ENCODE data around the gene CEMIP. TPM values are rescaled to one million over a fixed set of nuclear protein-coding genes. Genes with fewer than 3 reads are reported as not detected.

CEMIP gene
- total and polyA plus RNA-seq, 2 of the 4 experiments (the other 2 are of a cell fraction): 63.8 to 78.0 TPM

- Histone ChIP-seq H3K4me1 (ENCODE audit: control insufficient read depth, insufficient read depth, low read length) (no peaks in the 10 kb centered on the region), H4K5ac (ENCODE audit: low read depth, low read length) (no peak overlapping the region), H2BK120ac (ENCODE audit: low read depth, low read length) (no peak overlapping the region), H2AFZ (replicated peaks; ENCODE audit: low read length, poor library complexity) (no peak overlapping the region), H2AK9ac (replicated peaks; ENCODE audit: low read depth, low read length, poor library complexity) (no peak overlapping the region), H3K18ac (ENCODE audit: low read depth, low read length) (no peak overlapping the region), H3K27me3 (ENCODE audit: control insufficient read depth, insufficient read depth, low read length) (no peaks in the 10 kb centered on the region), H3K9ac (ENCODE audit: low read depth, low read length) (no peak overlapping the region), H3K4ac (ENCODE audit: low read depth, low read length) (no peak overlapping the region), H3K9me1 (ENCODE audit: insufficient read depth, low read length) (peaks cover 4% of the 10 kb centered on the region; the same call in 1 of the 2 replicates), H3K4me3 (ENCODE audit: insufficient read depth, low read depth, low read length) (no peak overlapping the region), H4K8ac (ENCODE audit: low read depth in 2 of 2, low read length in 2 of 2) (no peak overlapping the region), H4K20me1 (ENCODE audit: insufficient read depth, low read length) (peaks cover 77% of the 10 kb centered on the region), H2BK20ac (ENCODE audit: low read depth, low read length) (no peak overlapping the region), H3K9me3 (ENCODE audit: control insufficient read depth, insufficient read depth, low read length) (no peaks in the 10 kb centered on the region), H3K36me3 (ENCODE audit: control insufficient read depth, insufficient read depth, low read length) (peaks cover 71% of the 10 kb centered on the region), H3K27ac (ENCODE audit: insufficient read depth, low read length) (no peak overlapping the region), H2BK5ac (ENCODE audit: low read depth, low read length, poor library complexity, severe bottlenecking) (no peak overlapping the region), H3K23ac (ENCODE audit: low read depth, low read length) (no peak overlapping the region), H2BK15ac (ENCODE audit: low read depth, low read length) (no peak overlapping the region), H4K91ac (ENCODE audit: insufficient read depth, low read depth, low read length) (no peak overlapping the region), H3K56ac (ENCODE audit: extremely low read depth, insufficient read depth, low read length) (no peak overlapping the region), H3K79me1 (ENCODE audit: low read depth in 1 of 2, low read length in 2 of 2) (peaks cover 0 to 12% of the 10 kb centered on the region in 2 experiments; a peak in 2 of 4 replicates), H3K14ac (replicated peaks; ENCODE audit: low read depth, low read length) (no peak overlapping the region), H2AK5ac (ENCODE audit: low read depth, low read length) (no peak overlapping the region), H3K4me2 (ENCODE audit: low read depth, low read length) (no peak overlapping the region)
- BruUV-seq (replicated peaks): no TSS peak
- CTCF ChIA-PET: interaction anchor here (1.1 kb wide), 1 partner anchor 10 kb away, joined by 3 read pairs; no protein-coding TSS in a partner anchor
- in situ Hi-C loops (cut with MboI; ENCODE audit: low sequenced_read_pairs) (no loop called here), dilution Hi-C loops (cut with HindIII; ENCODE audit: low sequenced_read_pairs, unreplicated experiment) (no loop called here), intact Hi-C loops (cut with micrococcal nuclease) (no loop called here)
- DNase-seq: no peak
- POLR2A ChIA-PET (ENCODE audit: unreplicated experiment): no interaction called here
- 94% methylated on average over 2 of the region's 8 CpGs; no CpG with 5 or more reads in 1 of the 2 experiments for WGBS, 2 experiments (ENCODE audit: extremely low coverage in 2 of 2, insufficient read length in 1 of 2)
- ATAC-seq (ENCODE audit: low read depth): no peak
- TF ChIP-seq CEBPB (IDR thresholded peaks at IDR 0.05; ENCODE audit: low read depth, low read length): no peak
- TF ChIP-seq RFX5 (IDR thresholded peaks at IDR 0.05; ENCODE audit: low read depth, low read length): no peak
- no peak for TF ChIP-seq CHD1 (IDR thresholded peaks at IDR 0.05; ENCODE audit: low read depth, low read length)
- TF ChIP-seq, protein P1, sequence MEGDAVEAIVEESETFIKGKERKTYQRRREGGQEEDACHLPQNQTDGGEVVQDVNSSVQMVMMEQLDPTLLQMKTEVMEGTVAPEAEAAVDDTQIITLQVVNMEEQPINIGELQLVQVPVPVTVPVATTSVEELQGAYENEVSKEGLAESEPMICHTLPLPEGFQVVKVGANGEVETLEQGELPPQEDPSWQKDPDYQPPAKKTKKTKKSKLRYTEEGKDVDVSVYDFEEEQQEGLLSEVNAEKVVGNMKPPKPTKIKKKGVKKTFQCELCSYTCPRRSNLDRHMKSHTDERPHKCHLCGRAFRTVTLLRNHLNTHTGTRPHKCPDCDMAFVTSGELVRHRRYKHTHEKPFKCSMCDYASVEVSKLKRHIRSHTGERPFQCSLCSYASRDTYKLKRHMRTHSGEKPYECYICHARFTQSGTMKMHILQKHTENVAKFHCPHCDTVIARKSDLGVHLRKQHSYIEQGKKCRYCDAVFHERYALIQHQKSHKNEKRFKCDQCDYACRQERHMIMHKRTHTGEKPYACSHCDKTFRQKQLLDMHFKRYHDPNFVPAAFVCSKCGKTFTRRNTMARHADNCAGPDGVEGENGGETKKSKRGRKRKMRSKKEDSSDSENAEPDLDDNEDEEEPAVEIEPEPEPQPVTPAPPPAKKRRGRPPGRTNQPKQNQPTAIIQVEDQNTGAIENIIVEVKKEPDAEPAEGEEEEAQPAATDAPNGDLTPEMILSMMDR (conservative IDR thresholded peaks at IDR 0.05; ENCODE audit: low read depth, low read length): no peak
- TF ChIP-seq MAZ (IDR thresholded peaks at IDR 0.05; ENCODE audit: borderline replicate concordance, low read depth, low read length): no peak
- no peak for TF ChIP-seq RAD21 (IDR thresholded peaks at IDR 0.05; ENCODE audit: low read length)
- TF ChIP-seq MXI1 (IDR thresholded peaks at IDR 0.05; ENCODE audit: borderline replicate concordance, low read depth, low read length): no peak
- no peak for TF ChIP-seq BHLHE40 (IDR thresholded peaks at IDR 0.05; ENCODE audit: low read depth, low read length)
Observed at GRCh38 chr15:80870366-80870765, 91.2 kb downstream of the CEMIP start.

Measured in IMR-90 (cell line).